ENCODE measurements around the gene MDGA2. TPM values are rescaled to one million over a fixed set of nuclear protein-coding genes. Genes with fewer than 3 reads are reported as not detected.

Gene MDGA2
- total and polyA plus RNA-seq, 7 donors = 0.01 TPM; not detected in 6

- Histone ChIP-seq H3K9me3 (no peaks in the 10 kb centered on the region), H3K27ac (no peak overlapping the region), H3K27me3 (ENCODE audit: insufficient read depth in 3 of 3, low read length in 2 of 3) (no peaks in the 10 kb centered on the region), H3K4me3 (no peak overlapping the region), H3K4me1 (no peaks in the 10 kb centered on the region), H3K36me3 (ENCODE audit: insufficient read depth in 1 of 2, low read depth in 1 of 2) (no peaks in the 10 kb centered on the region)
- 35 to 49% (median 36%) methylated on average over 6 of the region's 6 CpGs for WGBS, 3 donors
- DNase-seq = no peak
- intact Hi-C loops (cut with DNase I) = no loop called here
- ATAC-seq = no peak
- TF ChIP-seq CTCF (IDR thresholded peaks at IDR 0.05) = no peak
Observed at GRCh38 chr14:47365233-47365632, 310.2 kb downstream of the MDGA2 start.

GRCh38 chr14:47353186-47353585 is 322.2 kb downstream of the MDGA2 start:
- Histone ChIP-seq H3K4me3 (no peak overlapping the region), H3K36me3 (ENCODE audit: insufficient read depth in 1 of 2, low read depth in 1 of 2) (no peaks in the 10 kb centered on the region), H3K4me1 (no peaks in the 10 kb centered on the region), H3K27me3 (ENCODE audit: insufficient read depth in 3 of 3, low read length in 2 of 3) (no peaks in the 10 kb centered on the region), H3K27ac (no peak overlapping the region), H3K9me3 (no peaks in the 10 kb centered on the region)
- DNase-seq (no peak), ATAC-seq (no peak)
- TF ChIP-seq CTCF (IDR thresholded peaks at IDR 0.05) = no peak
- intact Hi-C loops (cut with DNase I) = no loop called here
- whole genome bisulfite sequencing, 3 donors = 80 to 87% (median 83%) methylated on average over 4 of the region's 4 CpGs

GRCh38 chr14:47346849-47347248 is 328.6 kb downstream of the MDGA2 start:
- ATAC-seq (no peak), DNase-seq (no peak)
- no peaks in the 10 kb centered on the region for H3K27me3 ChIP-seq (ENCODE audit: insufficient read depth in 3 of 3, low read length in 2 of 3)
- H3K36me3 ChIP-seq (ENCODE audit: insufficient read depth in 1 of 2, low read depth in 1 of 2) = no peaks in the 10 kb centered on the region
- H3K9me3 ChIP-seq = no peaks in the 10 kb centered on the region
- intact Hi-C loops (cut with DNase I) = no loop called here
- no peak overlapping the region for H3K4me3 ChIP-seq
- no peak for TF ChIP-seq CTCF (IDR thresholded peaks at IDR 0.05)
- H3K27ac ChIP-seq = no peak overlapping the region
- H3K4me1 ChIP-seq = no peaks in the 10 kb centered on the region
- WGBS, 3 donors = 64 to 75% (median 68%) methylated on average over 5 of the region's 5 CpGs

- DNase-seq = no peak
- Histone ChIP-seq H3K4me1 (no peaks in the 10 kb centered on the region), H3K9me3 (no peaks in the 10 kb centered on the region), H3K36me3 (ENCODE audit: insufficient read depth in 1 of 2, low read depth in 1 of 2) (no peaks in the 10 kb centered on the region), H3K27ac (no peak overlapping the region), H3K27me3 (ENCODE audit: insufficient read depth in 3 of 3, low read length in 2 of 3) (no peaks in the 10 kb centered on the region), H3K4me3 (no peak overlapping the region)
- no peak for ATAC-seq
- 15 to 25% (median 25%) methylated on average over 2 of the region's 2 CpGs for WGBS, 3 donors
- TF ChIP-seq CTCF (IDR thresholded peaks at IDR 0.05) = no peak
- intact Hi-C loops (cut with DNase I) = no loop called here
Observed at GRCh38 chr14:47345016-47345415, 330.4 kb downstream of the MDGA2 start.

- H3K9me3 ChIP-seq = no peaks in the 10 kb centered on the region
- WGBS, 3 donors = 94 to 98% (median 96%) methylated on average over 3 of the region's 3 CpGs
- intact Hi-C loops (cut with DNase I) = no loop called here
- no peaks in the 10 kb centered on the region for H3K4me1 ChIP-seq
- ATAC-seq (no peak), DNase-seq (no peak)
- H3K36me3 ChIP-seq (ENCODE audit: insufficient read depth in 1 of 2, low read depth in 1 of 2) = no peaks in the 10 kb centered on the region
- H3K27ac ChIP-seq = no peak overlapping the region
- no peak overlapping the region for H3K4me3 ChIP-seq
- no peaks in the 10 kb centered on the region for H3K27me3 ChIP-seq (ENCODE audit: insufficient read depth in 3 of 3, low read length in 2 of 3)
- no peak for TF ChIP-seq CTCF (IDR thresholded peaks at IDR 0.05)
Observed at GRCh38 chr14:47332939-47333338, 342.5 kb downstream of the MDGA2 start.
